Neural cell (in vitro differentiated cells): ENCODE measurements around the gene ACR.

Experiments used
- EZH2 ChIP-seq: fragments of 200-600, 300-800 bp; shearing (Covaris generic), sonication (generic); IDR thresholded peaks from 2 replicates; pipeline ENCODE4 v1.6.1; 2014; ENCODE audit warnings: antibody characterized with exemption, low read length, borderline replicate concordance, mild to moderate bottlenecking; ENCODE audit not compliant: insufficient read depth, poor library complexity, severe bottlenecking
- REST ChIP-seq: IDR thresholded peaks from 2 replicates; pipeline ENCODE4 v1.6.1; 2012; ENCODE audit warnings: borderline replicate concordance
- TAF1 ChIP-seq: IDR thresholded peaks from 2 replicates; pipeline ENCODE4 v1.6.1; 2012; ENCODE audit warnings: low read depth

DNA sequence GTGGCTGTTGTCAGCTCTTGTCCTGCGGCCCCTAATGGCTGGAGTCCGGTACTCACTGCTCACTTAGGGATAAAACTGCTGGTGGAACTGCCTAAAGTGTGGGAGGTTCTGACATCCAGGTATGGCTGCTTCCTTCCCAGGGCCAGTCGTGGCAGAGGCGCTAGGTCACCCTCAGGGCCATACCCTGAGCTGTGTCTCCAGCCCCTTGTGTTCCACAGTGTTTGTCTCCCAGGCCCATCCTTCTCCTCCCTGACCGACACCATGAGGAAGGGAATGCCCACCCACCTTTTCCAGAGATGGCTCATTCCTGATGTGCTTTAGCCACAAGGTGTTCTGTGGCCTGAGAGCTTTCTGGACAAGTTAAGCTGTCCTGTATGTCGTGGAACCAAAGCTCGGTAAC, 12.4 kb upstream of the ACR start:
- TF ChIP-seq REST (no peak), TAF1 (no peak), EZH2 (no peak)
